Thyroid gland (tissue), 4 donors: ENCODE measurements around the gene MYL10. TPM values are rescaled to one million over a fixed set of nuclear protein-coding genes. Genes with fewer than 3 reads are reported as not detected.
"Not testable (repeated sequence)": the region's sequence is repeated elsewhere in the genome, so short reads cannot be mapped to it uniquely, and the experiment has no call there.

Experiments used
- DNase-seq, 2 donors: peaks; one replicate each; pipeline ENCODE4 v3.0.0-alpha.2; 2019
- H3K27ac ChIP-seq, 3 donors: fragments of 200-600 bp; sonication (generic); 1 replicate in 2 of 3; 2 replicates in 1 of 3; pipeline ENCODE4 v1.5.1; 2016 to 2019; ENCODE audit warnings: mild to moderate bottlenecking in 1 of 3, moderate library complexity in 1 of 3
- H3K27me3 ChIP-seq: fragments of 200-600 bp; sonication (generic); one replicate; pipeline ENCODE4 v1.5.1; 2019
- H3K36me3 ChIP-seq, 2 donors: fragments of 200-600 bp; sonication (generic); one replicate each; pipeline ENCODE4 v1.5.1; 2016 to 2019
- H3K4me1 ChIP-seq, 2 donors: fragments of 200-600 bp; sonication (generic); one replicate each; pipeline ENCODE4 v1.5.1; 2017 to 2019
- H3K4me3 ChIP-seq, 3 donors: fragments of 200-600 bp; sonication (generic); replicated peaks in 1 of 3; 1 replicate in 2 of 3; 2 replicates in 1 of 3; pipeline ENCODE4 v1.5.1; 2016; ENCODE audit warnings: mild to moderate bottlenecking in 1 of 3
- H3K9me3 ChIP-seq: fragments of 200-600 bp; sonication (generic); one replicate; pipeline ENCODE4 v1.5.1; 2017
- CTCF ChIP-seq, 6 experiments: fragments of 200-600 bp in 3 of 6; fragments of 450-650 bp in 3 of 6; sonication (generic) in 3 of 6; IDR thresholded peaks; one replicate each; pipeline ENCODE4 v1.5.1; 2016 to 2019; ENCODE audit warnings: antibody characterized with exemption in 6 of 6, mild to moderate bottlenecking in 2 of 6, inconsistent platforms in 1 of 6, moderate library complexity in 1 of 6
- POLR2A ChIP-seq, 2 donors: fragments of 450-650 bp; IDR thresholded peaks; one replicate each; pipeline ENCODE4 v1.6.1; 2017; ENCODE audit warnings: antibody characterized with exemption in 2 of 2, mild to moderate bottlenecking in 2 of 2, moderate library complexity in 1 of 2
- WGBS, 2 donors: methylation state at CpG; one replicate each; pipeline ENCODE4 v1.1.5; 2017; 5-methylcytosine and 5-hydroxymethylcytosine counted together
- intact Hi-C: fragments of 100-400 bp; cut with DNase I; formaldehyde crosslinking; loops from one replicate; pipeline ENCODE4 v1.15.1; 2023
- total RNA-seq, 4 donors: library from RNA; depleted of rRNA; stranded (reverse); fragments of >200 nt; gene quantifications; one replicate each; pipeline ENCODE4 v1.2.3, GENCODE V29; 2016

The MYL10 gene
- total RNA-seq, 4 donors from 2014 or later = not detected

GRCh38 chr7:101659706-101660105 lies 30.6 kb upstream of the MYL10 start:
- H3K9me3 ChIP-seq = no peaks in the 10 kb centered on the region
- no peaks in the 10 kb centered on the region for H3K27me3 ChIP-seq
- WGBS, 2 donors = 85 to 89% methylated on average over 2 of the region's 2 CpGs
- intact Hi-C loops = no loop called here
- no peaks in the 10 kb centered on the region for H3K4me1 ChIP-seq
- DNase-seq = no peak
- H3K27ac ChIP-seq = no peak overlapping the region
- H3K36me3 ChIP-seq = no peaks in the 10 kb centered on the region
- no peak overlapping the region for H3K4me3 ChIP-seq
- TF ChIP-seq CTCF (IDR thresholded peaks at IDR 0.05) (no peak), POLR2A (IDR thresholded peaks at IDR 0.05) (no peak)

- no peak for TF ChIP-seq POLR2A (IDR thresholded peaks at IDR 0.05)
- no peak for TF ChIP-seq CTCF (IDR thresholded peaks at IDR 0.05)
- no peak for DNase-seq
- WGBS, 2 donors = 87 to 90% methylated on average over 5 of the region's 5 CpGs
- H3K27me3 ChIP-seq = no peaks in the 10 kb centered on the region
- intact Hi-C loops = no loop called here
- no peak overlapping the region for H3K27ac ChIP-seq
- no peaks in the 10 kb centered on the region for H3K4me1 ChIP-seq
- no peak overlapping the region for H3K4me3 ChIP-seq
- no peaks in the 10 kb centered on the region for H3K9me3 ChIP-seq
- no peaks in the 10 kb centered on the region for H3K36me3 ChIP-seq
These were observed 28.1 kb upstream of the MYL10 start for GRCh38 chr7:101657171-101657570.

GRCh38 chr7:101651112-101651511 lies 22.0 kb upstream of the MYL10 start:
- Histone ChIP-seq H3K9me3 (no peaks in the 10 kb centered on the region), H3K4me1 (no peaks in the 10 kb centered on the region), H3K27ac (no peak overlapping the region), H3K27me3 (no peaks in the 10 kb centered on the region), H3K4me3 (no peak overlapping the region), H3K36me3 (no peaks in the 10 kb centered on the region)
- no peak for DNase-seq
- no peak for TF ChIP-seq POLR2A (IDR thresholded peaks at IDR 0.05)
- 62 to 71% methylated on average over 4 of the region's 4 CpGs for WGBS, 2 donors
- intact Hi-C loops = no loop called here

GRCh38 chr7:101650579-101651081 lies 21.5 kb upstream of the MYL10 start:
- Histone ChIP-seq H3K4me3 (no peak overlapping the region), H3K36me3 (no peaks in the 10 kb centered on the region), H3K4me1 (no peaks in the 10 kb centered on the region), H3K9me3 (no peaks in the 10 kb centered on the region), H3K27me3 (no peaks in the 10 kb centered on the region), H3K27ac (no peak overlapping the region)
- TF ChIP-seq CTCF (IDR thresholded peaks at IDR 0.05) (no peak), POLR2A (IDR thresholded peaks at IDR 0.05) (no peak)
- 50 to 51% methylated on average over 8 of the region's 8 CpGs for WGBS, 2 donors
- intact Hi-C loops = no loop called here
- DNase-seq = no peak

- DNase-seq, H3K4me3 ChIP-seq, H3K36me3 ChIP-seq, H3K27me3 ChIP-seq, intact Hi-C loops, H3K4me1 ChIP-seq, H3K9me3 ChIP-seq, H3K27ac ChIP-seq: not testable (repeated sequence)
- WGBS, 2 donors = 85 to 89% methylated on average over 12 of the region's 12 CpGs
These were observed 18.8 kb upstream of the MYL10 start for GRCh38 chr7:101647876-101648275.

GRCh38 chr7:101645951-101646350 lies 16.9 kb upstream of the MYL10 start:
- Histone ChIP-seq H3K4me3 (no peak overlapping the region), H3K27me3 (no peaks in the 10 kb centered on the region), H3K27ac (no peak overlapping the region), H3K9me3 (no peaks in the 10 kb centered on the region), H3K36me3 (no peaks in the 10 kb centered on the region), H3K4me1 (no peaks in the 10 kb centered on the region)
- WGBS, 2 donors = 90 to 96% methylated on average over 12 to 13 of the region's 13 CpGs
- no peak for DNase-seq
- intact Hi-C loops = no loop called here
- TF ChIP-seq CTCF (IDR thresholded peaks at IDR 0.05) (no peak), POLR2A (IDR thresholded peaks at IDR 0.05) (no peak)
